NCI-H1417 (cell line): ENCODE data around the gene DDX17.
"Not testable (repeated sequence)": the region's sequence is repeated elsewhere in the genome, so short reads cannot be mapped to it uniquely, and the experiment has no call there.

Source experiments
- DNase-seq, 3 experiments: peaks; one replicate each; lab custom pipeline; 2025; lab: John Stamatoyannopoulos, UW

DDX17 gene

GRCh38 chr22:38491707-38492348 lies 14.3 kb downstream of the DDX17 start:
- DNase-seq: no peak

- no peak for DNase-seq
Measured at GRCh38 chr22:38490915-38491314, 15.2 kb downstream of the DDX17 start.

- DNase-seq: no peak
Measured at GRCh38 chr22:38490475-38490874, 15.6 kb downstream of the DDX17 start.

GRCh38 chr22:38489561-38490145 lies 16.5 kb downstream of the DDX17 start:
- no peak for DNase-seq

GRCh38 chr22:38489142-38489541 lies 17.0 kb downstream of the DDX17 start:
- no peak for DNase-seq

GRCh38 chr22:38487946-38488345 lies 18.2 kb downstream of the DDX17 start:
- DNase-seq: no peak

- DNase-seq: no peak
Measured at GRCh38 chr22:38485783-38486182, 20.3 kb downstream of the DDX17 start.

GRCh38 chr22:38484244-38484643 lies 21.9 kb downstream of the DDX17 start:
- DNase-seq: no peak

GRCh38 chr22:38482662-38483308 lies 23.3 kb downstream of the DDX17 start:
- no peak for DNase-seq

GRCh38 chr22:38481871-38482332 lies 24.2 kb downstream of the DDX17 start:
- no peak for DNase-seq

- no peak for DNase-seq
Measured at GRCh38 chr22:38481162-38481870, 24.8 kb downstream of the DDX17 start.

- DNase-seq: no peak
Measured at GRCh38 chr22:38479096-38479837, 26.8 kb downstream of the DDX17 start.

- no peak for DNase-seq
Measured at GRCh38 chr22:38477585-38477984, 28.5 kb downstream of the DDX17 start.

- no peak for DNase-seq
Measured at GRCh38 chr22:38474003-38474607, 32.0 kb downstream of the DDX17 start.

GRCh38 chr22:38471237-38471636 lies 34.9 kb downstream of the DDX17 start:
- DNase-seq: no peak

GRCh38 chr22:38470179-38470578 lies 35.9 kb downstream of the DDX17 start:
- DNase-seq: not testable (repeated sequence)

GRCh38 chr22:38469306-38469781 lies 36.8 kb downstream of the DDX17 start:
- DNase-seq: no peak

GRCh38 chr22:38468443-38469305 lies 37.4 kb downstream of the DDX17 start:
- no peak for DNase-seq

- DNase-seq: peak in 2 of 3 experiments; percentile 6 to 15
Measured at GRCh38 chr22:38467904-38468442, 38.1 kb downstream of the DDX17 start, which contains the start of gene KDELR3. TSS of gene KDELR3 (plus strand) at chr22:38468096. CDS start at chr22:38468234, 138 bp downstream.

- DNase-seq: no peak
Measured at GRCh38 chr22:38467438-38467903, 38.6 kb downstream of the DDX17 start.
